Peyer's patch (tissue), 4 donors: ENCODE measurements around the gene VAMP5.

Experiments used
- POLR2A ChIP-seq, 2 donors: fragments of 450-650 bp; IDR thresholded peaks; one replicate each; pipeline ENCODE4 v1.5.1; 2017; ENCODE audit warnings: antibody characterized with exemption in 2 of 2, mild to moderate bottlenecking in 2 of 2, moderate library complexity in 2 of 2
- TF ChIP-seq, protein P1 (sequence below), 6 experiments: fragments of 450-650 bp in 4 of 6; fragments of 200-600 bp in 2 of 6; sonication (generic) in 1 of 6; IDR thresholded peaks; one replicate each; pipeline ENCODE4 v1.5.1; 2017 to 2019; ENCODE audit warnings: antibody characterized with exemption in 6 of 6, mild to moderate bottlenecking in 3 of 6, moderate library complexity in 1 of 6

DNA sequence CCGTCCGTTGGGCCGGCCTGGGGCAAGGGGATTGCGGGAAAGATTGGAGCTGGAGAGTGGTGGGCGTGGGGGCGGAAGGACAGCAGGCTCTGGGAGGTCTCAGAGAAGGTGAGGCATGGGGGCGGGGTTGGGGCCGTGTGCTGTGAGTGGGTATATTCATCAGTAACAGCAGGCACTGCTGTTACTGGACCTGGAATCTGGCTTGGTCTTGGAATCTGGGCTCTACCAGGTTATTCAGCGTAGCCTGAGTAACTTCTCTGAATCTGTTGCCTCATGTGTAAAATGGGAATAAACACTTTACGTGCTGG, 11.7 kb downstream of the VAMP5 start:
- no peak for TF ChIP-seq POLR2A (IDR thresholded peaks at IDR 0.05)
- TF ChIP-seq, protein P1, sequence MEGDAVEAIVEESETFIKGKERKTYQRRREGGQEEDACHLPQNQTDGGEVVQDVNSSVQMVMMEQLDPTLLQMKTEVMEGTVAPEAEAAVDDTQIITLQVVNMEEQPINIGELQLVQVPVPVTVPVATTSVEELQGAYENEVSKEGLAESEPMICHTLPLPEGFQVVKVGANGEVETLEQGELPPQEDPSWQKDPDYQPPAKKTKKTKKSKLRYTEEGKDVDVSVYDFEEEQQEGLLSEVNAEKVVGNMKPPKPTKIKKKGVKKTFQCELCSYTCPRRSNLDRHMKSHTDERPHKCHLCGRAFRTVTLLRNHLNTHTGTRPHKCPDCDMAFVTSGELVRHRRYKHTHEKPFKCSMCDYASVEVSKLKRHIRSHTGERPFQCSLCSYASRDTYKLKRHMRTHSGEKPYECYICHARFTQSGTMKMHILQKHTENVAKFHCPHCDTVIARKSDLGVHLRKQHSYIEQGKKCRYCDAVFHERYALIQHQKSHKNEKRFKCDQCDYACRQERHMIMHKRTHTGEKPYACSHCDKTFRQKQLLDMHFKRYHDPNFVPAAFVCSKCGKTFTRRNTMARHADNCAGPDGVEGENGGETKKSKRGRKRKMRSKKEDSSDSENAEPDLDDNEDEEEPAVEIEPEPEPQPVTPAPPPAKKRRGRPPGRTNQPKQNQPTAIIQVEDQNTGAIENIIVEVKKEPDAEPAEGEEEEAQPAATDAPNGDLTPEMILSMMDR (IDR thresholded peaks at IDR 0.05) = no peak
